ENCODE measurements around the gene RAD51B.

GRCh38 chr14:68685419-68686204 is 866.0 kb downstream of the RAD51B start:
- TF ChIP-seq CTCF (IDR thresholded peaks at IDR 0.05) (no peak), POLR2A (IDR thresholded peaks at IDR 0.05) (no peak)
